Stomach (tissue), 9 donors: ENCODE data around the gene TFAP2C. TPM values are rescaled to one million over a fixed set of nuclear protein-coding genes. Genes with fewer than 3 reads are reported as not detected.

Experiments used
- DNase-seq, 2 donors: peaks; one replicate each; pipeline versions ENCODE4 v3.0.0 to v3.0.0-alpha.2; 2013 to 2019
- H3K27ac ChIP-seq, 5 donors: fragments of 200-600 bp in 4 of 5; sonication (generic) in 4 of 5; one replicate each; pipeline ENCODE4 v1.5.1; 2013 to 2019; ENCODE audit warnings: mild to moderate bottlenecking in 1 of 5, moderate library complexity in 1 of 5
- H3K27me3 ChIP-seq, 3 donors: fragments of 200-600 bp; sonication (generic); one replicate each; pipeline ENCODE4 v1.5.1; 2017 to 2019; ENCODE audit warnings: mixed run types in 1 of 3
- H3K36me3 ChIP-seq, 4 donors: fragments of 200-600 bp; sonication (generic); 1 replicate in 3 of 4; 2 replicates in 1 of 4; pipeline ENCODE4 v1.5.1; 2016 to 2019
- H3K4me1 ChIP-seq, 4 donors: fragments of 200-600 bp; sonication (generic); one replicate each; pipeline ENCODE4 v1.5.1; 2016 to 2019
- H3K4me3 ChIP-seq, 4 donors: fragments of 200-600 bp; sonication (generic) in 3 of 4; one replicate each; pipeline ENCODE4 v1.5.1; 2016 to 2019; ENCODE audit warnings: mild to moderate bottlenecking in 1 of 4
- H3K9me3 ChIP-seq, 4 donors: fragments of 200-600 bp; sonication (generic); one replicate each; pipeline ENCODE4 v1.5.1; 2016 to 2019
- CTCF ChIP-seq, 7 experiments: fragments of 450-650 bp in 4 of 7; fragments of 200-600 bp in 3 of 7; sonication (generic) in 3 of 7; IDR thresholded peaks; one replicate each; pipeline ENCODE4 v1.5.1; 2016 to 2019; ENCODE audit warnings: antibody characterized with exemption in 7 of 7, control low read depth in 2 of 7, mild to moderate bottlenecking in 1 of 7
- EP300 ChIP-seq: sonication (generic); formaldehyde crosslinking; IDR thresholded peaks from one replicate; pipeline ENCODE4 v1.6.1; 2017; ENCODE audit warnings: antibody characterized with exemption
- POLR2A ChIP-seq, 4 donors: fragments of 450-650 bp; IDR thresholded peaks; one replicate each; pipeline ENCODE4 v1.6.1; 2016; ENCODE audit warnings: antibody characterized with exemption in 4 of 4, control low read depth in 2 of 4, mild to moderate bottlenecking in 1 of 4, moderate library complexity in 1 of 4
- POLR2AphosphoS5 ChIP-seq, 3 donors: sonication (generic); formaldehyde crosslinking; IDR thresholded peaks; one replicate each; pipeline ENCODE4 v1.6.1; 2016; ENCODE audit warnings: antibody characterized with exemption in 3 of 3
- WGBS, 5 donors: extraction: QIAGEN DNeasy Blood & Tissue Kit in 3 of 5; methylation state at CpG; one replicate each; pipeline versions ENCODE4 v1.1.5 to v1.1.7; 2013 to 2018; 5-methylcytosine and 5-hydroxymethylcytosine counted together
- intact Hi-C: fragments of 100-400 bp; cut with DNase I; formaldehyde crosslinking; loops from one replicate; pipeline ENCODE4 v1.15.1; 2023; ENCODE audit warnings: low total_unique reads
- polyA plus RNA-seq, 3 donors: library from polyadenylated mRNA; stranded (reverse); fragments of 200-250 nt; gene quantifications; one replicate each; pipeline ENCODE4 v1.2.3, GENCODE V29; 2013
- total RNA-seq, 5 donors: library from RNA; depleted of rRNA; stranded (reverse); fragments of >200 nt; gene quantifications; one replicate each; pipeline versions ENCODE4 v1.1.0 to v1.2.3, GENCODE V29; 2014 to 2016
- donor health status: healthy with polysubstance abuse.
- donor health status: Bipolar disorder and iron deficiency.
- donor health status: healthy.

The TFAP2C gene
- total and polyA plus RNA-seq, 8 donors: 0.12 to 10.9 (median 0.89) TPM; not detected in 3

DNA sequence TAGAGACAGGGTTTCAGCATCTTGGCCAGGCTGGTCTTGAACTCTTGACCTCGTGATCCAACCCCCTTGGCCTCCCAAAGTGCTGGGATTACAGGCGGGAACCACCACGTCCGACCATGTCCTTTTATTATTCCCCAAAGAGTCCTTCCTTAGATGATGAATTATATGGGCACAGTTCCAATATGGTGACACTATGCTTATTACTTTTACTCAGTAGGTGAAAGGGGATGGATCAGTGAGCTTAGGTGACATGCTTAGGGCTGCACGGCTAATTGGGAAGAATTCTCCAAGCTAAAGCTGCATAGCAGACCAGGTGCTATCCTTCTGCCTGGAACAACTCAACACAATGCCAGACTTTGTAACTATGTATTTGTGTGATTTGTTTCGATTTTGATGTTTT is 38.2 kb upstream of the TFAP2C start:
- intact Hi-C loops: loop anchor here (10.0 kb wide), 1 partner anchor 56 kb away; the partner anchor contains the start of gene FAM209B
- no peak for DNase-seq

DNA sequence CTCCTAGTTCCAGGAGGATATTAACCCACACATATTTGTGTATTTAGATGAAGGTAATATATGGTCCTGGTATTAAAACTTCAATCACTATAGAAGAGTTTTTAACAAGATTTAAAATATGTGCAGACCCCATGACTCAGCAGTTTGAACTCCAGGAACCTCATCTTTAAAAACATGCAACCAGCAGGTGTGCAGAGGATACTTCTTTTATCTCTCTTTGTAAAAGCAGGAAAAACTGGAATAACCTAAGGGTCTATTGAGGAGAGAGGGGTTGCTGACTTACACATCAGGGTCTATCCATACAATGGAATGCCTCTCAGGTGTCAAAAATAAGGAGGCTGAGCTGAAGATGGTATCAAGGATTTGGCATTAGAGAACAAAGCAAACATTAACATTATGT is 36.9 kb upstream of the TFAP2C start:
- Histone ChIP-seq H3K36me3 (no peaks in the 10 kb centered on the region), H3K4me3 (no peak overlapping the region), H3K27me3 (peaks cover 0 to 18% (median 0%) of the 10 kb centered on the region in 3 donors), H3K4me1 (no peaks in the 10 kb centered on the region), H3K27ac (no peak overlapping the region), H3K9me3 (no peaks in the 10 kb centered on the region)
- TF ChIP-seq EP300: no peak
- no peak for TF ChIP-seq POLR2A (IDR thresholded peaks at IDR 0.05)
- no peak for TF ChIP-seq POLR2AphosphoS5 (IDR thresholded peaks at IDR 0.05)
- TF ChIP-seq CTCF (IDR thresholded peaks at IDR 0.05): no peak
- intact Hi-C loops: loop anchor here (10.0 kb wide), 1 partner anchor 57 kb away; the partner anchor contains the start of gene FAM209B
- no peak for DNase-seq

More for the DNA sequence above, 38.2 kb upstream of the TFAP2C start:
- WGBS, 5 donors: 69 to 80% (median 70%) methylated on average over 6 of the region's 6 CpGs
- no peak overlapping the region for H3K4me3 ChIP-seq
- no peak overlapping the region for H3K27ac ChIP-seq
- no peaks in the 10 kb centered on the region for H3K4me1 ChIP-seq
- TF ChIP-seq EP300 (no peak), POLR2A (IDR thresholded peaks at IDR 0.05) (no peak), POLR2AphosphoS5 (IDR thresholded peaks at IDR 0.05) (no peak)
- no peaks in the 10 kb centered on the region for H3K36me3 ChIP-seq
- peaks cover 0 to 15% (median 0%) of the 10 kb centered on the region in 3 donors for H3K27me3 ChIP-seq
- no peaks in the 10 kb centered on the region for H3K9me3 ChIP-seq

DNA sequence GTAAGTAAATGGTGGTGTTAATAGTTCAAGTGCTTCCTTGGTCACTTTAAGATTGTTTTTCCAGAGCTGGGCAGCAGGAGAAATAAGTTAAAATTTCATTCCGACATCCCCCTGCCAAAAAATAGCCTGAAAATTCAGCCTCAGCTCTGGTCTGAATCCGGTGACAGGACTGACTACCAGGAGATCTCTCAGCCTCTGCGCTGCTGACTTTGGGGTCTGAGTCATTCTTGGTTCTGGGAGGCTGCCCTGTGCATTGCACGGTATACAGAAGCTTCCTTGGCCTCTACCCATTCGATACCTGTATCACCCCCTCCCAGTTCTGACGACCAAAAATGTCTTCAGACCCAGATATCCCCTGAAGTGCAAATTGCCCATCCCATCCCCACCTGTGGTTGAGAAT is 36.3 kb upstream of the TFAP2C start:
- H3K27ac ChIP-seq: no peak overlapping the region
- no peak for DNase-seq
- H3K27me3 ChIP-seq: peaks cover 0 to 23% (median 0%) of the 10 kb centered on the region in 3 donors
- WGBS, 5 donors: 66 to 80% (median 71%) methylated on average over 6 of the region's 6 CpGs
- H3K9me3 ChIP-seq: no peaks in the 10 kb centered on the region
- no peak overlapping the region for H3K4me3 ChIP-seq
- no peaks in the 10 kb centered on the region for H3K36me3 ChIP-seq
- intact Hi-C loops: loop anchor here (10.0 kb wide), 1 partner anchor 58 kb away; the partner anchor contains the start of gene FAM209B
- no peaks in the 10 kb centered on the region for H3K4me1 ChIP-seq
- TF ChIP-seq EP300 (no peak), POLR2AphosphoS5 (IDR thresholded peaks at IDR 0.05) (no peak), CTCF (IDR thresholded peaks at IDR 0.05) (no peak), POLR2A (IDR thresholded peaks at IDR 0.05) (no peak)

- Histone ChIP-seq H3K4me1 (no peaks in the 10 kb centered on the region), H3K27ac (no peak overlapping the region), H3K27me3 (peaks cover 0 to 41% (median 0%) of the 10 kb centered on the region in 3 donors), H3K36me3 (no peaks in the 10 kb centered on the region), H3K4me3 (no peak overlapping the region), H3K9me3 (no peaks in the 10 kb centered on the region)
- no peak for DNase-seq
- 69 to 75% (median 73%) methylated on average over 17 of the region's 17 CpGs for WGBS, 5 donors
- intact Hi-C loops: loop anchor here (10.0 kb wide), 1 partner anchor 61 kb away; the partner anchor contains the start of gene FAM209B
- TF ChIP-seq CTCF (IDR thresholded peaks at IDR 0.05) (no peak), EP300 (no peak), POLR2AphosphoS5 (IDR thresholded peaks at IDR 0.05) (no peak), POLR2A (IDR thresholded peaks at IDR 0.05) (no peak)
Observed at GRCh38 chr20:56595746-56596475, 33.2 kb upstream of the TFAP2C start.

DNA sequence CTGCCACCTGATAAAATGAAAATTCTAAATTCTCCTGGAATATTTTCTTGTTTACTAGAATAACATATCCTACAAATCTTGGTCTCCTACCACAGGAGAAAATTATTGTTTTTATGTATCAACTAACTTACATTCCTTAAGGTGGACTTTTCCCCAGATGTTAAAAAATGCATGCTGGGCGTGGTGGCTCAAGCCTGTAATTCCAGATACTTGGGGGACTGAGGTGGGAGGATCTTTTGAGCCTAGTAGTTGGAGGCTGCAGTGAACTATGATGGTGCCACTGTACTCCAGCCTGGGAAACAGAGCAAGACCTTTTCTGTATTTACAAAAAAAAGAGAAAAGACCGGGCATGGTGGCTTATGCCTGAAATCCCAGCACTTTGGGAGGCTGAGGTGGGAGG is 27.9 kb upstream of the TFAP2C start:
- intact Hi-C loops: no loop called here
- no peak for DNase-seq
- WGBS, 5 donors: 42 to 62% (median 54%) methylated on average over 2 of the region's 2 CpGs
- Histone ChIP-seq H3K27ac (no peak overlapping the region), H3K4me3 (no peak overlapping the region), H3K9me3 (no peaks in the 10 kb centered on the region), H3K4me1 (no peaks in the 10 kb centered on the region), H3K36me3 (no peaks in the 10 kb centered on the region), H3K27me3 (peaks cover 0 to 30% (median 0%) of the 10 kb centered on the region in 3 donors)
- TF ChIP-seq CTCF (IDR thresholded peaks at IDR 0.05) (no peak), POLR2A (IDR thresholded peaks at IDR 0.05) (no peak), POLR2AphosphoS5 (IDR thresholded peaks at IDR 0.05) (no peak), EP300 (no peak)
